HG03520 (cell line): ENCODE measurements around the gene FARSB.
A peak's percentile ranks its signal among the peaks of the same experiment; 100 is the strongest.
"Not testable (repeated sequence)": the region's sequence is repeated elsewhere in the genome, so short reads cannot be mapped to it uniquely, and the experiment has no call there.

Experiments
- ATAC-seq: cut with Tn5 transposase; IDR thresholded peaks from one replicate; pipeline ENCODE4 v1.9.1; 2021; ENCODE audit warnings: mild to moderate bottlenecking, moderate library complexity; ENCODE audit not compliant: unreplicated experiment

The FARSB gene

DNA sequence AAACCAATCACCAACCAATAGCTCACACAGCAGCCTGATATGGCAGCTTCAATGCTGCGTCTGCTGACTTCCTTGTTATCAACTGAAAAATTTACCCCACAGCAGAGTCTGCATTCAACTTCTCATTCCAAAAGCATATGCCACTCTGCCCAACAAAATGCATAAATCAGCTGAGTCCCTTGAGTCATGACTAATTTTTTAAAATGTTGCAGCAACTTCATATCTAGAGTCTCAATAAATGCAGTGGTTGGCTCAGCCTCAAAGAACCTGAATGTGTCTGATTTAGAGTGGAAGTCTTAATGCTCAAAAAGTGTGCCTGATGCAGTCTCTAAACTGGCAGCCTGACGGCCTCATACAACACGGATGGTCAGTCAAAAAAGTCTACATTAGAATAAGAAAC lies 46.5 kb downstream of the FARSB start:
- ATAC-seq: no peak

DNA sequence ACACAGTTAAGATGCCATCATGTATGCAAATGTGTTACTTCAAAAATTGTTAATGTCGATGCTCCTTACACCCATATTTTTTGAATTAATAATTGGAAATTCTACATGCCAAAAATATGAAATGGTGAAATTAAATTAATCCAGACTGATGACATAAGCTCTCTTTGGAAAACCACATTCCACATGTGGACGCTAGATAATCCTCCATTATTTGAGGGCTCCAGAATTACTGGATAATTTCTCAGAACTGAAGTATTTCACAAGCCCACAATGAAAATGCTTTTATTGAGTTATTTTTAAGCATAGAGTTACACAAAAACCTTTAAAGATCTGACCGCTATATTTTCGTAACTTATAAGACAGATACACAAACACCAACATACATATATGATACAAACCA lies 47.8 kb downstream of the FARSB start:
- no peak for ATAC-seq

DNA sequence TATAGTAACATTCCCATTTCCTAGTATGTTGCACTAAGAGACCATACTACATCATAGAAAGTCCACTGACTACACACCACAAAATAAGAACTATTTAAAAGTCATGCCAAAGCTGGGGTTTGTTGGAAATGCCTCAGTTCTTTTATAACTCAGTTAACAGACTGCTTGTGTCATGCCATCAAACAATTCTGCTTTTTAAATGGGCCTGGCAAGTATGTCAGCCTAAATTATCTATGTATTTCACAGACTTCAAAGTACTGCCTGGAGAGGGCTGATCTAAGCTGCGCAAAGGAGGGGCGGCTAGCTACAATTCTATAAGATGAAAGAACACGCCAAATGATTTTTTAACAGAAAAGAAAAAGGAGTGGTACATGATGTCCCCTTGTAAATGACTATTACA lies 49.6 kb downstream of the FARSB start:
- ATAC-seq: no peak

DNA sequence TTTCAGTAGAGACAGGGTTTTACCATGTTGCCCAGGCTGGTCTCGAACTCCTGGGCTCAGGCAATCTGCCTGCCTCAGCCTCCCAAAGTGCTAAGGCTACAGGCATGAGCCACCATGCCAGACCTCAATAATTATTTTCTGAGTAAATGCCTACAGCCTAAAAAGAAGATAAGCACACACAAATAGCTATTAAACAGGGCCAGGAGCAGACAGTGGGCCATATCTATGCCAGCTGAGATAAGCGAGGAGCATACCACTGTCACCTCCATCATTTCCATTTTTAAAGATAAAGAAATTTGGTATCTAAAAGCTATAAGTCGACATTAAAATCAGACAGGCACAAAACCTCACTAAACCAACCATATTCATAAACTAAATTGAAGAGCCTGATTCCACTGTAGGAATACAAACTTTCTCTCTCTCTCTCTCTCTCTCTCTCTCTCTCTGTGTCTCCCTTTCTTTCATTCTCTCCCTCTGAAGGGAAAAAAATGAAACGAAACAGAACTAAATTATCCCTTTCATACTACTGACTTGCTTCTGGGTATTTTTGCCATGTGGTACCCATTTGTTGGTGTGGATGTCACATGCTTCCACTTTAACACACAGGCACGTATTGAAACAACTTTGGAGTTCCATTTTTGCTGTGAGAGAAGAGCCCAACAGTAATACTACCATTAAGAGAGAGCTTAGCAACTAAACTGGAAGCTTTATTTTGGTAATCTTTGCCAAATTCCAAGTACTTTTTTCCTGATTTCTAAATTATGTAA lies 51.0 kb downstream of the FARSB start:
- no peak for ATAC-seq

- ATAC-seq: no peak
Observed at GRCh38 chr2:222603501-222603900, 52.4 kb downstream of the FARSB start.

DNA sequence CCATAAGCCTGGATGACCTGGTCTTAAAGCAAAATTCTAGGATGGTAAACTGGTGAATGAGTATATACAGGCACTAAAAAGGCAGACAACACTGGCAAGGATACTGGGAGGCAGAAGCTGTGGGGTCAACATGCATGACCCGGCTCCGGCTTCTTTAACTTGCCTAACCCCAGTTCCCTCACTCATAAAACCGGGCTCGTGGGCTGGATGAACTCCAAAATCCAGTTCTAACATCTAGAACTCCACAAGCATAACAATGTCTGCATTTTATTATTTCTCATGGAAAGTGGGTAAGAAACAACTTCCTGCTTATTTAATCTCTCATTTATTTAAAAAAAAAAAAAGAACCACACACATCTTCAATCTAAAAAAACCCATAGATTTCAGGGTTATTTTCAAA lies 57.3 kb downstream of the FARSB start:
- ATAC-seq: no peak

DNA sequence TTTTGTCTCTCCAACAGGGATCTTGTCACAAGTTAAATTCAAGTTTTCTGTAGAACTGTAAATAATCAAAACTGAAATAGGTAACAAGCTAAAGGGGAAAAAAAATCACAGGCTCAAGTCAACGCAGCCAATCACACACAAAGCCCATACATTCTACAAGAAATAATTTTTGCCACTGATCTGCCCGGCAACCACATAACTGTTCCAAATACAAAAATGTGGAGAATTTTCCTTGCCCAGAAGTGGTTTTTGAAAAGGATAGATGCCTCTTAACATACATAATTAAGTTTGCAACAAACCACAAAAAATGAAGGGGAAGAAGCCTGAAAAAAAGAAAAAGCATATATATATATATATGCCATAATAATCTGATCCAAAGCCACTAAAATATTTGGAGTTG lies 60.3 kb downstream of the FARSB start:
- no peak for ATAC-seq

DNA sequence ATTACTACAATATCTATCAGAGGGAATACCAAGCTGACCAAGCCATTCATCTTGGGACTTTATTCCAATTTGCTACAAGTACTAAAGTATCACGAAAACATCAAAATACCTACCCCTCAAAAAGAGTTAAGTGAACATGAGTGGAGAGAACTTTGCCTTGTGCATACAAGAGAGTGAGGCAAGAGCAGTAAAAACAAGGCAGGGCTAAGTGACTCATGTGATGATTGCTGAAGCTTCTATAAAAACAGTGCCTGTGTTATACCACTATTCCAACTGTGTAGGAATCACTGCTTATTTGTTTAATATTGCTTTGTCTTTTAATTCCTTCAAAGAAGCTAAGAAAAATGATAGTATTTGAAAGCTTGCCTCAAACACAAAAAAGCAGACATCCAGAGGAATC lies 61.2 kb downstream of the FARSB start:
- ATAC-seq: no peak

DNA sequence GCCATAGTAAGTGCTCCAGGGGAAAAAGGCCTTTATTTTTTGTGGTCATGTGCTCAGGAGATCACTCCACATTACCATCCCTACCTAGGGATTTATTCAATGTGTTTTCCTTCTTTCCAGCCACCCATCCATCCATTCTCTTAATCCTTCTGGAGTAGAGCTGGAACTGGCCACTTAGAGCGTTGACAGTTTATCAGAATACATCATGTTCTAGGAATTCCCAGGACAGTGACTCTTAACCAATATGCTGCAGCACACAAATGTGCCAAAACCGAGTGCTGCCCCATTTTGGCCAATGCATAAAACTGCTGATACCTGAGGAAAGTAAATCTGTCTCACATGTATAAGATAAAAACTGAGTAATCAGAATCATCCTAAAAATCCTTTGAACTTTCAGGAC lies 63.7 kb downstream of the FARSB start:
- ATAC-seq: no peak

DNA sequence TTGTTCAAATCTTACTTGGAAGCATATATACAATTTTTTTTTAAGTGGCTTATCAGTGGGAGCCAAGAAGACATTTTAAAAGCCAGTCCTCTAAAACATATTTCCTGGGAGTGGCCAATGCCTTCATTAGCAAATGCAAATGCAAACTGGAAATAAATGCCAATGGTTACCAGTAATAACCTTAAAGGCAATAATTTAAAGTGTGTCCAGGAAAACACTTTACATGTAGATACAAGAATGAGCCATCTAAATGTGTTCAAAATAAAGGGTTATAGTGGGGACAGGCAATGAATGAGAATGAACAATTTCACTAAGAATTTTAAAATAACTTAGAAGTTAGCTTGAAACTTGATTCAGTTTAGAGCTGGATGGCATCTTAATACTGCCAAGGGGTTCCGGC lies 64.2 kb downstream of the FARSB start:
- no peak for ATAC-seq

DNA sequence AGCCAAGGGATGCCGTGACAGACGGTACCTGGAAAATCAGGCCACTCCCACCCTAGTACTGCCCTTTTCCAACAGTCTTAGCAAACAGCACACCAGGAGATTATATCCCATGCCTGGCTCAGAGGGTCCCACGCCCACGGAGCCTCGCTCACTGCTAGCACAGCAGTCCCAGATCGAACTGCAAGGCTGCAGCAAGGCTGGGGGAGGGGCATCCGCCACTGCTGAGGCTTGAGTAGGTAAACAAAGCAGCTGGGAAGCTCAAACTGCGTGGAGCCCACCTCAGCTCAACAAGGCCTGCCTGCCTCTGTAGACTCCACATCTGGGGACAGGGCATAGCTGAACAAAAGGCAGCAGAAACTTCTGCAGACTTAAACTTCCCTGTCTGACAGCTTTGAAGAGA lies 71.3 kb downstream of the FARSB start:
- ATAC-seq: not testable (repeated sequence)

DNA sequence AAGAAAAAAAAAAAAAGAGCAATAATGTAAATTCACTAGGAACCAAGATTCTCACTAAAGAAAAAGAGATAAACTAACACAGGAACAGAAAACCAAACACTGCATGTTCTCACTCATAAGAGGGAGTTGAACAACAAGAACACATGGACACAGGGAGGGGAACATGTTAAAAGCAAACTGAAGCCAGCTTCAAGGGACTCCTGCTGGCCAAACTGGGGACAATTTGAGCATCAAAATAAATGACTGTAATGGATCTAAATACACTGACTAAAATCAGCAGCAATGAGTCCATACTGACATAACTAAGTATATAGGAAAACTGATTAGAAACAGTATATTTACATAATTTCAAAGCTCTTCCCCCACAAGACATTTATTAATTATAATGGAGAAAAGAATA lies 73.0 kb downstream of the FARSB start:
- peak; percentile 43 for ATAC-seq

DNA sequence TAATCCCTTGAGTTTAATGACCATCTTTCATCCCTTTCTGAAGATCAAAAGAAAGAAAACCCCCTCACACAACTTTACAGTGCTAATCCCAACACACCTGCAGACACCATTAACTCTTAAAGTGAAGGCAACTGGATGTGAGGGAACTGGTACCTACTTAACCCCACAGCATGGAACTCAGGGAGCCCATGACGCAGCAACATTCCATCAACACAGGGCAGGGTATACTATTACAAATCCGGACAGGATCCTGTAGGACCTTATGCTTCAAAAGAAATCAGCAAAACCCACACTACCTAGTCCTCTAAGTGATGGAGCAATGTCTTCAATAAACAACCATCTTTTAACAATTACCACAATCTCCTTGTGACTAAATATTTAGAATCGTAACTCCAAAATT lies 78.6 kb downstream of the FARSB start:
- ATAC-seq: no peak

GRCh38 chr2:222576171-222577081 lies 79.5 kb downstream of the FARSB start:
- no peak for ATAC-seq

GRCh38 chr2:222575618-222576017 lies 80.3 kb downstream of the FARSB start:
- ATAC-seq: no peak

DNA sequence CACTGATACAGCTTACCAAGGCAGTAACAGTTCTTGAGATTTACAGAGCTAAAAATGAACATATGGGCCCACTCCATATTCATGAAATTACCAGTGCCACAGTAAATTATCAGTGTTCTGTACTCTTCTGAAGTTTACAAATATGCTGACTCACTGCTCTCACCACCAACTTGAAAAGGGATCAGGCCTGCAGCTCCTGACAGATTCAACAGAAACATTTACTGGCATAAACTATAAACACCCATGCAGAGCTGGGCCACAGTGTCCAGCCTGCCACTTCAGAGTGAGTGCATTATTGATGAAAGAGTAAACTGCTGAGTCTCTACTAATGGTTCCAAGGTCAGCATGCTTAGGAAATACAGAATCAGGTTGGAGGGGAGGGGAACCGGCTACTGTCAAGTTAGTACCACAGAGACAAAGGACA lies 83.1 kb downstream of the FARSB start:
- no peak for ATAC-seq

DNA sequence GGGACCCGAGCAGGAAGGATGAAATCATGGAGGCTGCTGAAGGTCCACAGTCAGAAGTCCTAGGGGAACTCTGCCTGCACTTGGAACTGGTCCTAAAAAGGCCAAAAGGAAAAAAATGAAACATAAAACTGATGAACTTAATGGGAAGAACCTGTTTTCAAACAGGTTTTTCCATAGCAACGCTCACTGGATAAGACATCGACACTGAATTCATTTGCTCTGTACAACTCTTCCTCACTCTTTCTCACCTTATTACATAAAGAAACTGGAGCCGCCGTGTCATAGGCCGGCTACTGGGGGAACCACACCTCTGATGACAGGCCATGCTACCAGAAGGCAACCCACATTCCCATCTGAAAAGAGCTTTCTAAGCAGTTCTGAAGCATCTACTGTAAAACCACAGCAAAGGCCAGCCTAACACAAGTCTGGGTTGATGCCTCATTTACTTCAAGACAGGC lies 83.6 kb downstream of the FARSB start:
- ATAC-seq: no peak

DNA sequence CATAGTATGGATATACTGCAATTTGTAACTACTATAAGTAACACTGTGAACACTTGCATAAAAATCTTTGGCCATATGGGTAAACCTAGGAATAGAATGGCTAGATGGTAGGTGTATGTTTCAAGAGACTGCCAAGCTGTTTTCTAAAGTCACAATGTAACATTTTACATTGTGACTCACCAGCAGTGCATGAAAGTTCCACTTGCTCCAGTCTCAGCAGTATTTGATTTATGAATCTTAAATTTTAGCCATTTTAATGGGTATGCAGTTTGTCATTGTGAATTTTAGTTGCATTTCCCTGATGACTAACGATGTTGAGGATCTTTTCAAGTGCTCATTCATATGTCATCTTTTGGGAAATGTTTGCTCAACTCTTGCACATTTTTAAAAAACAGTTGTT lies 86.1 kb downstream of the FARSB start:
- ATAC-seq: no peak

DNA sequence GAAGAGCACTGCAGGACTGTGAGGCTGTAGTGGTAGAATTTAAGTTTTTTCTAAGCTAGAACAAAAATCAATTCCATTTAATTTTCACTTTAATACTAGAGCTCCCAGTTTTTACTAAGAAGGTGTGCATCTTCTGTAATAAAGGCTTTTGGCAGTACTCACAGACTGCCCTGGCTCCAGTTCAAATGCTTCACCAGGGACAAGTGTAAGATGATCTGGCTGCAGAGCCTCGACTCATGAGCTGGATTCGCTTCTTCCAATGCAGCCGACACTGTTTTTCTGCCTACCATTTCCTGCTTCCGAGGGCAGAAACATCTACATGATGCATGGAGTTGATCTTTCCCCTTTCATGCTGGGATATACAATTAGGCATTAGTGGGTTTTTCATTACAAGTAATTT lies 87.0 kb downstream of the FARSB start:
- ATAC-seq: no peak

- ATAC-seq: no peak
Observed at GRCh38 chr2:222566229-222566628, 89.7 kb downstream of the FARSB start.

- no peak for ATAC-seq
Observed at GRCh38 chr2:222563936-222564335, 92.0 kb downstream of the FARSB start.

DNA sequence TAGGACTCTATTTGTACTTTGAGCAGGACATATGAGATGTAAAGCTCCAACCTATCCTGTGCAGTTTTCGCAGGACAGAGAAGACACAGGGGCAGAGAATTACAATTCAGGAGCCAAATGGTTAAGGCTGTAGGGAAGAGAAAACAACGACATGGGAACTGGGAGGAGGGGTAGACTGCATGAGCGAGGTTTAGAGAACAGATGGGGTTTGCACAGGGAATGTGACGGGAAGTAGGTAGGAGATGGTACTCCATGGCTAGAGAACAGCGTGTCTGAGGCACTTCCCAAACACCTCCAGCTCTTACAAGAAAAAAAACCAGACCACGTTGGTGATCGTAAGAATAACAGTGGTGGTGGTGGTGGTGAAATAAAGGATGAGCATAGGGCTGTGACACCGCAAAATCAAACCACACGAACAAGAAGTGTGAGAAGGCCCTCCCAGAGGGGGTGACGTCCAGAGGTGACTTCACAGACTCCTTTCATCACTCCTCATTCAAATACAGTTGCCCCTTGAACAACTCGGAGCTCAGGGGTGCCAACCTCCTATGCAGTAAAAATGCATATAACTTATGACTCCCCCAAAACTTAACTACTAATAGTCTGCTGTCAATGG lies 92.7 kb downstream of the FARSB start:
- no peak for ATAC-seq
